Lower leg skin (tissue), 4 donors: Measurements from ENCODE around the gene NCKAP5. TPM values are rescaled to one million over a fixed set of nuclear protein-coding genes. Genes with fewer than 3 reads are reported as not detected.

Source experiments
- DNase-seq, 2 donors: peaks; one replicate each; pipeline ENCODE4 v3.0.0-alpha.2; 2019; ENCODE audit warnings: low spot score in 2 of 2
- H3K4me3 ChIP-seq: fragments of 200-600 bp; sonication (generic); 2 replicates; pipeline ENCODE4 v1.5.1; 2017; ENCODE audit warnings: mild to moderate bottlenecking, low read depth; ENCODE audit not compliant: poor library complexity, severe bottlenecking
- CTCF ChIP-seq, 3 donors: fragments of 450-650 bp; IDR thresholded peaks; one replicate each; pipeline ENCODE4 v1.5.1; 2016; ENCODE audit warnings: antibody characterized with exemption in 3 of 3, mild to moderate bottlenecking in 3 of 3, moderate library complexity in 2 of 3
- POLR2A ChIP-seq, 2 donors: fragments of 450-650 bp; IDR thresholded peaks; one replicate each; pipeline ENCODE4 v1.6.1; 2016 to 2017; ENCODE audit warnings: antibody characterized with exemption in 2 of 2, mild to moderate bottlenecking in 1 of 2, moderate library complexity in 1 of 2
- WGBS, 2 donors: methylation state at CpG; one replicate each; pipeline ENCODE4 v1.1.5; 2018; 5-methylcytosine and 5-hydroxymethylcytosine counted together
- intact Hi-C: fragments of 100-400 bp; cut with DNase I; formaldehyde crosslinking; loops from one replicate; pipeline ENCODE4 v1.15.0; 2023; ENCODE audit warnings: low total_unique reads
- total RNA-seq, 4 donors: library from RNA; depleted of rRNA; stranded (reverse); fragments of >200 nt; gene quantifications; one replicate each; pipeline ENCODE4 v1.1.0, GENCODE V29; 2016

Gene NCKAP5
- total RNA-seq, 4 donors from 2014 or later, result 2.0 to 5.1 (median 3.6) TPM

- TF ChIP-seq CTCF (IDR thresholded peaks at IDR 0.05) (no peak), POLR2A (IDR thresholded peaks at IDR 0.05) (no peak)
- intact Hi-C loops, result no loop called here
- no peak overlapping the region for H3K4me3 ChIP-seq
- DNase-seq, result no peak
- 82 to 95% methylated on average over 1 of the region's 1 CpG for WGBS, 2 donors
Observed at GRCh38 chr2:133229974-133230373, 338.3 kb downstream of the NCKAP5 start.

GRCh38 chr2:133223226-133223625 lies 345.0 kb downstream of the NCKAP5 start:
- intact Hi-C loops, result no loop called here
- TF ChIP-seq CTCF (IDR thresholded peaks at IDR 0.05), result no peak
- no peak for TF ChIP-seq POLR2A (IDR thresholded peaks at IDR 0.05)
- 89 to 90% methylated on average over 9 of the region's 9 CpGs for WGBS, 2 donors
- H3K4me3 ChIP-seq, result no peak overlapping the region
- no peak for DNase-seq

- no peak for TF ChIP-seq POLR2A (IDR thresholded peaks at IDR 0.05)
- no peak for TF ChIP-seq CTCF (IDR thresholded peaks at IDR 0.05)
- no peak overlapping the region for H3K4me3 ChIP-seq
- WGBS, 2 donors, result 90 to 92% methylated on average over 3 of the region's 3 CpGs
- intact Hi-C loops, result no loop called here
- DNase-seq, result no peak
Observed at GRCh38 chr2:133221398-133221797, 346.9 kb downstream of the NCKAP5 start.

- intact Hi-C loops, result no loop called here
- H3K4me3 ChIP-seq, result no peak overlapping the region
- no peak for TF ChIP-seq CTCF (IDR thresholded peaks at IDR 0.05)
- TF ChIP-seq POLR2A (IDR thresholded peaks at IDR 0.05), result no peak
- WGBS, 2 donors, result 70 to 73% methylated on average over 4 of the region's 4 CpGs
- no peak for DNase-seq
Observed at GRCh38 chr2:133218204-133218603, 350.1 kb downstream of the NCKAP5 start.

GRCh38 chr2:133215477-133215876 lies 352.8 kb downstream of the NCKAP5 start:
- intact Hi-C loops, result no loop called here
- DNase-seq, result no peak
- no peak for TF ChIP-seq CTCF (IDR thresholded peaks at IDR 0.05)
- no peak overlapping the region for H3K4me3 ChIP-seq

GRCh38 chr2:133213651-133214050 lies 354.6 kb downstream of the NCKAP5 start:
- WGBS, 2 donors, result 76 to 82% methylated on average over 5 of the region's 5 CpGs
- intact Hi-C loops, result no loop called here
- TF ChIP-seq POLR2A (IDR thresholded peaks at IDR 0.05) (no peak), CTCF (IDR thresholded peaks at IDR 0.05) (no peak)
- DNase-seq, result no peak
- no peak overlapping the region for H3K4me3 ChIP-seq
